ENCODE measurements around the gene CNTLN.

CNTLN gene

GRCh38 chr9:17491780-17492179, 356.9 kb downstream of the CNTLN start:
- no peaks in the 10 kb centered on the region for H3K79me1 ChIP-seq (ENCODE audit: low read length)
- H3K9ac ChIP-seq (ENCODE audit: low read length) = no peak overlapping the region
- H3K27ac ChIP-seq (ENCODE audit: low read depth, low read length) = no peak overlapping the region
- no peak overlapping the region for H3K23ac ChIP-seq (ENCODE audit: low read length)
- no peaks in the 10 kb centered on the region for H3K36me3 ChIP-seq (ENCODE audit: control insufficient read depth in 1 of 2, insufficient read depth in 2 of 2, low read length in 2 of 2)
- no peak overlapping the region for H2BK120ac ChIP-seq (ENCODE audit: insufficient read depth, low read length, poor library complexity)
- H2AK5ac ChIP-seq (ENCODE audit: low read length) = no peak overlapping the region
- no peaks in the 10 kb centered on the region for H3K4me1 ChIP-seq (ENCODE audit: control insufficient read depth in 1 of 2, insufficient read depth in 2 of 2, low read length in 2 of 2)
- H2BK5ac ChIP-seq (ENCODE audit: low read depth, low read length, poor library complexity) = no peak overlapping the region
- no peak overlapping the region for H4K91ac ChIP-seq (ENCODE audit: low read depth, low read length)
- H3K4me3 ChIP-seq (ENCODE audit: low read depth, low read length) = no peak overlapping the region
- H2AFZ ChIP-seq (ENCODE audit: insufficient read depth, low read length, poor library complexity) = no peak overlapping the region
- no peak for DNase-seq
- no peak overlapping the region for H3K14ac ChIP-seq (ENCODE audit: low read length)
- no peak overlapping the region for H2BK12ac ChIP-seq (ENCODE audit: low read length)
- no peak overlapping the region for H4K12ac ChIP-seq (ENCODE audit: low read depth, low read length)
- no CpG with 5 or more reads among the region's 1 CpG for WGBS (ENCODE audit: extremely low coverage, insufficient coverage, insufficient read length)
- no peaks in the 10 kb centered on the region for H3K27me3 ChIP-seq (ENCODE audit: insufficient read depth, low read length)
- H3K9me3 ChIP-seq (ENCODE audit: insufficient read depth, low read depth, low read length) = no peaks in the 10 kb centered on the region
- H3K4ac ChIP-seq (ENCODE audit: low read depth, low read length) = no peak overlapping the region
- H4K8ac ChIP-seq (ENCODE audit: low read depth, low read length) = no peak overlapping the region
- H3K79me2 ChIP-seq (ENCODE audit: control insufficient read depth, insufficient read depth, low read length, poor library complexity) = no peaks in the 10 kb centered on the region
- no peak overlapping the region for H3K4me2 ChIP-seq (ENCODE audit: low read length)
- H3K18ac ChIP-seq (ENCODE audit: low read length) = no peak overlapping the region

DNA sequence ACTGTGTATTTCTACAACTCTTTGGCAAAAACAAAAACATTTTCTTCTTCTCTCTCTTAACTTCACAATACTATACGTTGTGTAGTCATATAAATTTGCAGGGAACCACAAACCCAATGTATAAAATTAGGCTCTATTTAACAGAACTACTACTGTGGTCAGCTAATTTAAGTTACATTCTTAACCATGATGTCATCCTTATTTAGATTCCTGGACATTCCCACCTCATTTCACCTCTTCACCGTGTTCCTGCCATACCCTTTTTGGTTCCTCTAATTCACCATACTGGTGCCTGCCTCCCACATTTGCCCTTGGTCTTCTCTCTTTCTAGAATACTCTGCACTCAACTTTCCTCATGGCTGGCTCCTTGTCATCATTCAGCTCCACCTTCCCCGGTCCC, 368.4 kb downstream of the CNTLN start:
- no peak overlapping the region for H2AFZ ChIP-seq (ENCODE audit: insufficient read depth, low read length, poor library complexity)
- DNase-seq = no peak
- no peaks in the 10 kb centered on the region for H3K79me1 ChIP-seq (ENCODE audit: low read length)
- no peak overlapping the region for H4K12ac ChIP-seq (ENCODE audit: low read depth, low read length)
- H4K8ac ChIP-seq (ENCODE audit: low read depth, low read length) = no peak overlapping the region
- H3K27ac ChIP-seq (ENCODE audit: low read depth, low read length) = no peak overlapping the region
- no peak overlapping the region for H4K91ac ChIP-seq (ENCODE audit: low read depth, low read length)
- no peaks in the 10 kb centered on the region for H3K4me1 ChIP-seq (ENCODE audit: control insufficient read depth in 1 of 2, insufficient read depth in 2 of 2, low read length in 2 of 2)
- H3K23ac ChIP-seq (ENCODE audit: low read length) = no peak overlapping the region
- H3K14ac ChIP-seq (ENCODE audit: low read length) = no peak overlapping the region
- no peak overlapping the region for H2AK5ac ChIP-seq (ENCODE audit: low read length)
- no peak overlapping the region for H3K18ac ChIP-seq (ENCODE audit: low read length)
- no peak overlapping the region for H3K4ac ChIP-seq (ENCODE audit: low read depth, low read length)
- H3K9ac ChIP-seq (ENCODE audit: low read length) = no peak overlapping the region
- no CpG with 5 or more reads among the region's 3 CpGs for WGBS (ENCODE audit: extremely low coverage, insufficient coverage, insufficient read length)
- H2BK5ac ChIP-seq (ENCODE audit: low read depth, low read length, poor library complexity) = no peak overlapping the region
- no peak overlapping the region for H3K4me2 ChIP-seq (ENCODE audit: low read length)
- no peak overlapping the region for H3K4me3 ChIP-seq (ENCODE audit: low read depth, low read length)
- no peak overlapping the region for H2BK120ac ChIP-seq (ENCODE audit: insufficient read depth, low read length, poor library complexity)
- no peaks in the 10 kb centered on the region for H3K27me3 ChIP-seq (ENCODE audit: insufficient read depth, low read length)
- no peaks in the 10 kb centered on the region for H3K9me3 ChIP-seq (ENCODE audit: insufficient read depth, low read depth, low read length)
- no peaks in the 10 kb centered on the region for H3K36me3 ChIP-seq (ENCODE audit: control insufficient read depth in 1 of 2, insufficient read depth in 2 of 2, low read length in 2 of 2)
- H2BK12ac ChIP-seq (ENCODE audit: low read length) = no peak overlapping the region
- no peaks in the 10 kb centered on the region for H3K79me2 ChIP-seq (ENCODE audit: control insufficient read depth, insufficient read depth, low read length, poor library complexity)

GRCh38 chr9:17509151-17509550, 374.3 kb downstream of the CNTLN start:
- no peak overlapping the region for H2BK12ac ChIP-seq (ENCODE audit: low read length)

DNA sequence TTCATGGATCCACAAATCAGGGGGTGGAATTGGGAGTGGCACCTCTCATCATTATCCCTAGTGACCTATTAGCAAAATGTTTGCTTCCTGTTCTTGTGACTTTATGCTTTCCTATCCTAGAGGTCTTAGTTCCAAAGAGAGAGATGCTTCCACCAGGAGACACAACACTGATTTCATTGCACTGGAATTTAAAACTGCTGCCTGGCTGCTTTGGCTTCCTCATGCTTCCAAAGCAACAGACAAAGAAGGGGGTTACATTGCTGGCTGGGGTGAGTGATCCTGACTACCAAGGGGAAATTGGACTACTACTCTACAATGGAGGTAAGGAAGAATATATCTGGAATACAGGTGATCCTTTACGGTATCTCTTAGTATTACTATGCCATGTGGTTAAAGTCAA, 374.9 kb downstream of the CNTLN start:
- Histone ChIP-seq H3K27me3 (ENCODE audit: insufficient read depth, low read length) (no peaks in the 10 kb centered on the region), H3K18ac (ENCODE audit: low read length) (no peak overlapping the region), H3K14ac (ENCODE audit: low read length) (no peak overlapping the region), H3K79me1 (ENCODE audit: low read length) (no peaks in the 10 kb centered on the region), H2AFZ (ENCODE audit: insufficient read depth, low read length, poor library complexity) (no peak overlapping the region), H2BK5ac (ENCODE audit: low read depth, low read length, poor library complexity) (no peak overlapping the region), H3K36me3 (ENCODE audit: control insufficient read depth in 1 of 2, insufficient read depth in 2 of 2, low read length in 2 of 2) (no peaks in the 10 kb centered on the region), H3K4ac (ENCODE audit: low read depth, low read length) (no peak overlapping the region), H3K27ac (ENCODE audit: low read depth, low read length) (no peak overlapping the region), H4K8ac (ENCODE audit: low read depth, low read length) (no peak overlapping the region), H3K4me2 (ENCODE audit: low read length) (no peak overlapping the region), H3K4me3 (ENCODE audit: low read depth, low read length) (no peak overlapping the region), H3K79me2 (ENCODE audit: control insufficient read depth, insufficient read depth, low read length, poor library complexity) (no peaks in the 10 kb centered on the region), H3K9me3 (ENCODE audit: insufficient read depth, low read depth, low read length) (no peaks in the 10 kb centered on the region), H2AK5ac (ENCODE audit: low read length) (no peak overlapping the region), H3K23ac (ENCODE audit: low read length) (no peak overlapping the region), H4K12ac (ENCODE audit: low read depth, low read length) (no peak overlapping the region), H2BK120ac (ENCODE audit: insufficient read depth, low read length, poor library complexity) (no peak overlapping the region), H2BK12ac (ENCODE audit: low read length) (no peak overlapping the region), H3K4me1 (ENCODE audit: control insufficient read depth in 1 of 2, insufficient read depth in 2 of 2, low read length in 2 of 2) (no peaks in the 10 kb centered on the region), H3K9ac (ENCODE audit: low read length) (no peak overlapping the region), H4K91ac (ENCODE audit: low read depth, low read length) (no peak overlapping the region)
- WGBS (ENCODE audit: extremely low coverage, insufficient coverage, insufficient read length) = no CpG with 5 or more reads among the region's 1 CpG
- no peak for DNase-seq

More at GRCh38 chr9:17509151-17509550, 374.3 kb downstream of the CNTLN start:
- Histone ChIP-seq H3K14ac (ENCODE audit: low read length) (no peak overlapping the region), H3K4me1 (ENCODE audit: control insufficient read depth in 1 of 2, insufficient read depth in 2 of 2, low read length in 2 of 2) (no peaks in the 10 kb centered on the region), H2AFZ (ENCODE audit: insufficient read depth, low read length, poor library complexity) (no peak overlapping the region), H2BK120ac (ENCODE audit: insufficient read depth, low read length, poor library complexity) (no peak overlapping the region), H3K27me3 (ENCODE audit: insufficient read depth, low read length) (no peaks in the 10 kb centered on the region), H3K23ac (ENCODE audit: low read length) (no peak overlapping the region), H4K12ac (ENCODE audit: low read depth, low read length) (no peak overlapping the region), H3K36me3 (ENCODE audit: control insufficient read depth in 1 of 2, insufficient read depth in 2 of 2, low read length in 2 of 2) (no peaks in the 10 kb centered on the region), H3K79me1 (ENCODE audit: low read length) (no peaks in the 10 kb centered on the region), H4K8ac (ENCODE audit: low read depth, low read length) (no peak overlapping the region), H4K91ac (ENCODE audit: low read depth, low read length) (no peak overlapping the region), H3K9ac (ENCODE audit: low read length) (no peak overlapping the region), H3K4me2 (ENCODE audit: low read length) (no peak overlapping the region), H2BK5ac (ENCODE audit: low read depth, low read length, poor library complexity) (no peak overlapping the region), H3K4me3 (ENCODE audit: low read depth, low read length) (no peak overlapping the region), H3K79me2 (ENCODE audit: control insufficient read depth, insufficient read depth, low read length, poor library complexity) (no peaks in the 10 kb centered on the region), H3K18ac (ENCODE audit: low read length) (no peak overlapping the region), H2AK5ac (ENCODE audit: low read length) (no peak overlapping the region), H3K4ac (ENCODE audit: low read depth, low read length) (no peak overlapping the region), H3K27ac (ENCODE audit: low read depth, low read length) (no peak overlapping the region), H3K9me3 (ENCODE audit: insufficient read depth, low read depth, low read length) (no peaks in the 10 kb centered on the region)
- WGBS (ENCODE audit: extremely low coverage, insufficient coverage, insufficient read length) = no CpG with 5 or more reads among the region's 1 CpG
- DNase-seq = no peak
